Motor neuron (in vitro differentiated cells): ENCODE results near the gene LVRN. TPM values are rescaled to one million over a fixed set of nuclear protein-coding genes. Genes with fewer than 3 reads are reported as not detected.

Experiments
- ATAC-seq, 8 experiments: fragments of 200-7000 bp; cut with Tn5 transposase; replicated peaks in 6 of 8; 2 replicates each; pipeline ENCODE4 v1.8.0; 2021; ENCODE audit warnings: mild to moderate bottlenecking in 8 of 8, moderate library complexity in 8 of 8
- H3K27ac ChIP-seq, 2 donors: fragments of 250-450 bp; sonication (Bioruptor Pico); 2 replicates each; pipeline ENCODE4 v1.9.0; 2021; ENCODE audit warnings: antibody characterized with exemption in 2 of 2, mild to moderate bottlenecking in 2 of 2, moderate library complexity in 1 of 2
- H3K4me1 ChIP-seq, 2 donors: fragments of 250-450 bp; sonication (Bioruptor Pico); replicated peaks in 1 of 2; 2 replicates each; pipeline ENCODE4 v1.6.1; 2021; ENCODE audit warnings: antibody characterized with exemption in 2 of 2, mild to moderate bottlenecking in 2 of 2, moderate library complexity in 1 of 2
- H3K4me3 ChIP-seq, 5 donors: fragments of 250-450 bp; sonication (Bioruptor Pico); 2 replicates each; pipeline ENCODE4 v1.9.0; 2021; ENCODE audit warnings: antibody characterized with exemption in 5 of 5, mild to moderate bottlenecking in 5 of 5, moderate library complexity in 4 of 5
- WGBS, 10 experiments: fragments of 450-650 bp; shearing (Covaris generic); methylation state at CpG; one replicate each; pipeline ENCODE4 v1.0.0; 2022; 5-methylcytosine and 5-hydroxymethylcytosine counted together
- in situ Hi-C, 9 experiments: fragments of 400-800 bp; cut with MboI; loops; one replicate each; pipeline ENCODE4 v1.15.0; 2021; ENCODE audit warnings: low sequenced_read_pairs in 9 of 9, low pct_unique_long_range_greater_than_20kb in 2 of 9; ENCODE audit not compliant: unreplicated experiment in 9 of 9
- total RNA-seq, 8 experiments: library from RNA; unstranded; fragments of 300-600 nt; gene quantifications; 2 replicates each; pipeline versions ENCODE4 v1.2.3 to v1.2.4, GENCODE V29; 2022

LVRN gene
- total RNA-seq, 8 experiments from 2014 or later = 0.25 to 1.9 (median 0.73) TPM; not detected in 1

DNA sequence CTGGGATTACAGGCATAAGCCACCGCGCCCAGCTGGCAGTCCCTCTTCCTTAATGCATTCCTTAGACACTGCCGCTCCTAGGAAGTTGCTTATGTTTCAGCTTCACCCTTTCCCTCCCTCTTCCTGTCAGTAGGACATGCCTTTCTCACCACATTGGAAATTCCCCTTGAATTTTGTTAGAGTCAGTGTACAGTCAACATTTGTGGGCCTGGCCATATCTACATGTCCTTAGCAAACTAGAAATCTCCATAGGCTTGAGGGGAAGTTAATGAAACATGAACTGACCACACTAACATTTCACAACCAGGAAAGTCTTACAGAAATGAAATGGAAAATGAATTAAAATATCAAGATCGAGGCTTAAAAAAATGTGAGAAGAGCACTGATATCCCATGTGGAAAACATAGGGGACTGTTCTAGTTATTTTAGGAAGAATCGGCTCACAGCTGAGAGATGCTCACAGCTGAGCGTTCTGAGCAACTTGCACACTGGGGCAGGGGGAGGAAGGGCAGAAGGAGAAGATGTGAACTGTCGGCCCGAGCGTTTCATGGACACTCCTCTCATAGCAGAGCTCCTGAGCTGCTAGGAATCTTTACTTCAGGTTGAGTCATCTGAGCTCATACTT, 21.1 kb upstream of the LVRN start:
- peak in 3 of 8 experiments; percentile 98 to 99 (median 99) for ATAC-seq
- H3K4me1 ChIP-seq = no peaks in the 10 kb centered on the region
- 3 to 100% (median 67%) methylated on average over 1 to 7 of the region's 9 CpGs; no CpG with 5 or more reads in 2 of the 10 experiments for WGBS, 10 experiments
- in situ Hi-C loops = no loop called here
- H3K4me3 ChIP-seq = no peak overlapping the region
- H3K27ac ChIP-seq = no peak overlapping the region

DNA sequence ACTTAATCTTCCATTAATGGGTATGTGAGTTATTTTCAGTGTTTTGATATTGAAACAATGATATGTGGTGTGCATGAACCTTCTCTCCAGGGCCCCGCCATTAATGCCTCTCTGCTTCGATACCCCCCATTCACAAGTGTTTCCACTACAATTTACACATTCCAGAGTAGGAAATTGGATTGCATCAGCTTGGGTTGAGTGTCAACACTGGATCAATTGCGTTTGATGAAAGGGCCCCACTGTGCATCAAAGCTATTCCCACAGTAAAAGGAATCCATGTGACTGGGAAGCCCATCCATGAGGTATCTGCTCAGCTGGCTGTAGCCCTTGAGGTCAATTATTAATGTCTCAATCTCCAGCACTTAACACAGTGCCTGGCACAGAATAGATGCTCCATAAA, 17.8 kb upstream of the LVRN start:
- peak in 1 of 8 experiments; percentile 34 for ATAC-seq
- H3K4me3 ChIP-seq = no peak overlapping the region
- in situ Hi-C loops = no loop called here
- 20 to 100% (median 85%) methylated on average over 1 to 3 of the region's 3 CpGs; no CpG with 5 or more reads in 1 of the 10 experiments for WGBS, 10 experiments
- H3K27ac ChIP-seq = no peak overlapping the region
- H3K4me1 ChIP-seq = no peaks in the 10 kb centered on the region

DNA sequence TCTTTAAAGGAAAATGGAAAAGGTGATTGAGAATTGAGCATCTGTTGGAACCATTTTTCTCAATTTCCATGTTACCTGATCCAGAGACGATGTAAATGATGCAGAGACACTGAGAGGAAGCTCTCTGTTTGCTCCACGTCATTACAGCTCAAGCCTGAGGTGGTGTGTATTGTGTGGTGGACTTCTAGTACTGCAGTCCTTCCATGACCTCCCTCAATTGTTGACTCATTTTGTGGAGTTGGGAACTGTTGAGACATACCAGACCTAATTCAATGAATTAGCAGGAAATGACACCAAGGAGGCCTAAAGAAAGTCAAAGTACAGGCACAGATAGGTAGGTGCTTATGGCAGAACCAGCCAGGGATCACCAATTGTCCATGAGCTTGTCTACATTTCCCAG, 15.6 kb upstream of the LVRN start:
- in situ Hi-C loops = no loop called here
- 60 to 100% (median 80%) methylated on average over 1 to 2 of the region's 2 CpGs; no CpG with 5 or more reads in 5 of the 10 experiments for WGBS, 10 experiments
- ATAC-seq = no peak

DNA sequence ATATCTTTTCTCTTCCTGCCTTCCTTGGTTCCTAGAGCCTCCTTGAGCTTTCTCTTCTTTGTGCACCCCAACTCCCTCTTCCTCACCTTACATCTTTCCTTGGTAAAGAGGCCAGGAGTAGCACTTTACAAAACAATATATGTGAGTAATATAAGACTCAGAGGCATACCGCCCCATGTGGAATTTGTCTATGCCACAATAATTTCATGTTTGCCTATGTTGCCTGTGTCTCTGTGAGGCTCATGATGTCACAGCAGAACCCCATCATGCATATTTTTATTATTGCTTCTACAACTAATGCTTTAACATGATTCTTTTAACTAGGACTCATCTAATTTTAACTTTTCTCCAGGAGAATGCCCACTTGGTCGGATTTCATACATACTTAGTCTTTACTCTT, 15.0 kb upstream of the LVRN start:
- no peak for ATAC-seq
- Histone ChIP-seq H3K4me3 (no peak overlapping the region), H3K4me1 (no peaks in the 10 kb centered on the region), H3K27ac (no peak overlapping the region)
- in situ Hi-C loops = no loop called here
- WGBS, 10 experiments = 18 to 90% (median 82%) methylated on average over 1 to 2 of the region's 2 CpGs; no CpG with 5 or more reads in 1 of the 10 experiments

More for the DNA sequence above, 15.6 kb upstream of the LVRN start:
- no peak overlapping the region for H3K27ac ChIP-seq
- no peak overlapping the region for H3K4me3 ChIP-seq
- no peaks in the 10 kb centered on the region for H3K4me1 ChIP-seq

DNA sequence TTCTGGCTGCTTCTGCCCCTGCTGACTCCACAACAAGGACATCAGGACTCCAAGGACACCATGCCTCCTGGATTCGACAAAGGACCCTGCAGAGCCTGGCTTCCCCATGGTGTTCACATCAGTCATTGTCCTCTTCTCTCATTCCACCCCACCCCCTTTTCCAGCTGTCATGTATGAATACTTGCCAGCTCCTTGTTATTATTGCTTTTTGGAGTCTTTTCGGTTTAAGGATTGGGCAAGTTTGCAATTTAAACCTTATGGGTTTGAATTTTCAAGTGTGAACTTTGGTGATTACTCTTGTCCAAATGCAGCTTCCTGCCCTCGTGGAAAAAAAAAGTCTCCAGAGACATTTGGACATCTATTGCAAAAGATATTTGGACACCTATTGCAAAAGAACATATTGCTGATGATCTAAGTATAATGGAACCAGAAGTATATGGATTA, 14.2 kb upstream of the LVRN start:
- no peak for ATAC-seq
- WGBS, 10 experiments = 0 to 100% (median 35%) methylated on average over 1 to 2 of the region's 3 CpGs; no CpG with 5 or more reads in 1 of the 10 experiments
- Histone ChIP-seq H3K27ac (no peak overlapping the region), H3K4me3 (no peak overlapping the region), H3K4me1 (no peaks in the 10 kb centered on the region)
- in situ Hi-C loops = no loop called here

DNA sequence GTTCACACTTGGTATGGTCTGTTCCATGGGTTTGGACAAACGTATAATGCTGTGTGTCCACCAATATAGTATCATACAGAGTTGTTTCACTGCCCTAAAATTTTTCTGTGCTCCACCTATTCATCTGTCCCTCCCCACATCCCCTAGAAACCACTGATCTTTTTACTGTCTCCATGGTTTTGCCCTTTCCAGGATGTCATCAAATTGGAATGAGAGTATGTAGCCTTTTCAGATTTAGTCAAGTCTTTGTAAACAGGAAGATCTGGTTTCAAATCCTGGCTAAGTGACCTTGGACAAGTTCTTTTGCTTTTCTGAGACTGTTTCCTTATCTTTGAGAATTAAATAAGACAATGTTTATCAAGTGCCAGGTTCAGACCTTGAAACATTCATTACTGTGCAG, 13.2 kb upstream of the LVRN start:
- in situ Hi-C loops = no loop called here
- 33 to 88% (median 73%) methylated on average over 1 of the region's 1 CpG; no CpG with 5 or more reads in 4 of the 10 experiments for WGBS, 10 experiments
- no peak for ATAC-seq
- no peak overlapping the region for H3K27ac ChIP-seq
- no peaks in the 10 kb centered on the region for H3K4me1 ChIP-seq
- no peak overlapping the region for H3K4me3 ChIP-seq

DNA sequence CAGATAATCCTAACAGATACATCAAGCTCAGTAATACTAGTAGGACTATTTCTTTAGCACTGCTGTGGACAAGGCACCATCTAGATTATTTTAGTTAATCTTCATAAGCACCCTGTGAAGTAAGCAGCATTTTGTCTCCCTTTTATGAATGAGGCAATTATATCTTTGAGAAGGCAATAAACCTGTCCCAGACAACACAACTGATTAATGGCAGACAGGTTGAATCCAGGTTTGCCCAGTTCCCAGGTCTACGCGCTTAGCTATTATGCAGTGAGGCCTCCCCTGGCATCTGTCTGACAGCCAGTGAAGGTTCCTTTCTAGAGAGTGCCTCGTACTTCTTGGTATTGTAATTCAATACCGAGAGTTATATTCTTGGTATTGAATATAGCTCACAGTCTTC, 9.7 kb upstream of the LVRN start:
- H3K27ac ChIP-seq = no peak overlapping the region
- H3K4me3 ChIP-seq = no peak overlapping the region
- WGBS, 10 experiments = 0 to 86% (median 38%) methylated on average over 1 to 4 of the region's 4 CpGs; no CpG with 5 or more reads in 1 of the 10 experiments
- H3K4me1 ChIP-seq = no peaks in the 10 kb centered on the region
- in situ Hi-C loops = no loop called here
- ATAC-seq = peak in 5 of 8 experiments; percentile 50 to 95 (median 72)

DNA sequence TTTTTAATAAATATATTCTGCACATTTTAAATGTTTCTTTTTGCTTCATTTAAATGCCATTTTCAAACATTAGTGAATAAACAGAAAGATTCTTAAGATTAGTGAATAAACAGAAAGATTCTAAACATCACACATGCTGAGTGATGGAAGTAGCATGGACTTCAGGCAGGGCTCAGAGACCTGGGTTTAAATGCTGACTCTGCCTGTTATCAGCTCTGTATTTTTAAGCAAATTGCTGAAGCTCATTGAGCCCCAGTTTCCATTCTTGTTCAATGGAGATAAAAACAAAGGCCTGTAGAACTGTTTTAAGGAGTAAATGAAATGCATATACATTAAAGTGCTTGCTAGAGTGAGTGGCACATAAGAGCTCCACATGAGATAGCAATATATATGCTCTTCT, 8.1 kb upstream of the LVRN start:
- no peaks in the 10 kb centered on the region for H3K4me1 ChIP-seq
- H3K4me3 ChIP-seq = no peak overlapping the region
- no peak for ATAC-seq
- in situ Hi-C loops = no loop called here
- no peak overlapping the region for H3K27ac ChIP-seq

DNA sequence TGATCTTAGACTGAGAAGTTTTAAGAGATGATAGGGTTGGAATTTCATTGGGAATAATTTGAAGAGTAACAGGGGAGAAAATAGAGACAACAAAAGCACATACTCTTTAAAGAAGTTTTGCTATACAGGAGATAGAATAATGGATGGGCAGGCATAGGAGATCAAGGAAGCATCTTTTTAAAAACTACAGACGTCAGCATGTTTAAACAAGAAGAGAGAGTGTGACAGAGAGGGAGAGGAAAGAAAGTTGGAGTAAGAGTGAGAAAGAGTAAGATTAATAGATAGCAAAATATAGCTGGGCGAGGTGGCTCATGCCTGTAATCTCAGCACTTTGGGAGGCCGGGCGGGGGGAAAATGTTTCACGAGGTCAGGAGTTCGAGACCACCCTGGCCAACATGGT, 5.3 kb upstream of the LVRN start:
- in situ Hi-C loops = no loop called here
- 50 to 95% (median 88%) methylated on average over 1 to 6 of the region's 6 CpGs for WGBS, 10 experiments
- no peak for ATAC-seq

DNA sequence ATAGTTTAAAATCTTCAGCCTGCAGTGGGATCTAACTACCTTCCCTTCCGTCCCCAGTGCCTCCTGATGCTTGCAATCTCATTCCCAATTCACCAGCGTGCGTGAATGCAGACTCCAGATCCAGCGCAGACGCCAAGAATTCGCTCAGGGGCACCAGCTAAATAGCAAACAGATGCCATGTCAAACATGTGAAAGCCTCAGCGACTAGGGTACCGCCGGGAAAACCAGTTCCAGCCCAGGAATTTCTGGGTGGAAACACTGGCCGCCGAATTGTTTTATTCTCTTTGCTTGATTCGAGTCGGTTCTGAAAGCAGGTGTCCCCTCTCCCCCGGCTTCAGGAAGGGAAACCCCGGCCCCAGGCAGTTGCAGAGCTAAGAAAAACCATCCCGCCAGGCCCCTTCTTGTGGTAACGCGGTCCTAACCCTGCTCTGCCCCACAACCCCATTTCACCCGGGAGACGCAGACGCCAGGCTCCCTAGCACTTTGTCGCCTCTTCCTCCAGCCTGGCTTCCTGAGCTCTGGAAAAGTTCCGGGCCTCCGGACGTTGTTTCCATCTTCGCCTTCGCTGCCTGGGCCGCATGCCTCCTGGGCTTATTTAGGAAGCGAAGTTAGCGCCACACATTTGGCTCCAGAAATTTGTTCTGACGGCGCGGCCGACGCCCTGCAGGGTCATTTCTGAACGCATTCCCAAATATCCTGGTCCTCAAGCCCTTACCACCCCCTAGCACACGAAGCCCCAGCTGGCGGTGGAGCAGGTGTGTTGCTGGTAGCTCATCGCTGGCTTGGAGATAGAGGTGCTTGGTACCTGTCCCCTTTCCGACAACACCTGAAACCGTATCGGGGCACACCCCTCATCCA, 665 bp upstream of the LVRN start:
- WGBS, 10 experiments = 0 to 33% (median 20%) methylated on average over 1 to 13 of the region's 42 CpGs; no CpG with 5 or more reads in 2 of the 10 experiments
- Histone ChIP-seq H3K4me3 (no peak overlapping the region), H3K4me1 (no peaks in the 10 kb centered on the region), H3K27ac (no peak overlapping the region)
- peak in 3 of 8 experiments; percentile 24 to 77 (median 68) for ATAC-seq
- in situ Hi-C loops = no loop called here

More for the DNA sequence above, 5.3 kb upstream of the LVRN start:
- Histone ChIP-seq H3K4me3 (no peak overlapping the region), H3K4me1 (no peaks in the 10 kb centered on the region), H3K27ac (no peak overlapping the region)

DNA sequence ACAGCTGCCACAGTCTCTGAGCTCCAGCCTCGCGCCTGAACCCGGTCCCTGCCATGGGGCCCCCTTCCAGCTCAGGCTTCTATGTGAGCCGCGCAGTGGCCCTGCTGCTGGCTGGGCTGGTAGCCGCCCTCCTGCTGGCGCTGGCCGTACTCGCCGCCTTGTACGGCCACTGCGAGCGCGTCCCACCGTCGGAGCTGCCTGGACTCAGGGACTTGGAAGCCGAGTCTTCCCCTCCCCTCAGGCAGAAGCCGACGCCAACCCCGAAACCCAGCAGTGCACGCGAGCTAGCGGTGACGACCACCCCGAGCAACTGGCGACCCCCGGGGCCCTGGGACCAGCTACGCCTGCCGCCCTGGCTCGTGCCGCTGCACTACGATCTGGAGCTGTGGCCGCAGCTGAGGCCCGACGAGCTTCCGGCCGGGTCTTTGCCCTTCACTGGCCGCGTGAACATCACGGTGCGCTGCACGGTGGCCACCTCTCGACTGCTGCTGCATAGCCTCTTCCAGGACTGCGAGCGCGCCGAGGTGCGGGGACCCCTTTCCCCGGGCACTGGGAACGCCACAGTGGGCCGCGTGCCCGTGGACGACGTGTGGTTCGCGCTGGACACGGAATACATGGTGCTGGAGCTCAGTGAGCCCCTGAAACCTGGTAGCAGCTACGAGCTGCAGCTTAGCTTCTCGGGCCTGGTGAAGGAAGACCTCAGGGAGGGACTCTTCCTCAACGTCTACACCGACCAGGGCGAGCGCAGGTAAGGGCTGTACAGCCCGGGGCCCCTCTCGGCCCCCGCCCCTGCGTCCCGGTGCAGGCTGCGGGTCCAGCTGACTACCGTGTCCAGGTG, 509 bp downstream of the LVRN start:
- H3K4me3 ChIP-seq = peak overlapping the region; percentile 23 to 42 (median 27)
- WGBS, 10 experiments = 4 to 22% (median 9%) methylated on average over 4 to 31 of the region's 71 CpGs; no CpG with 5 or more reads in 4 of the 10 experiments
- no peak overlapping the region for H3K27ac ChIP-seq
- ATAC-seq = peak; percentile 66 to 90 (median 79)
- H3K4me1 ChIP-seq = no peaks in the 10 kb centered on the region
- in situ Hi-C loops = no loop called here

DNA sequence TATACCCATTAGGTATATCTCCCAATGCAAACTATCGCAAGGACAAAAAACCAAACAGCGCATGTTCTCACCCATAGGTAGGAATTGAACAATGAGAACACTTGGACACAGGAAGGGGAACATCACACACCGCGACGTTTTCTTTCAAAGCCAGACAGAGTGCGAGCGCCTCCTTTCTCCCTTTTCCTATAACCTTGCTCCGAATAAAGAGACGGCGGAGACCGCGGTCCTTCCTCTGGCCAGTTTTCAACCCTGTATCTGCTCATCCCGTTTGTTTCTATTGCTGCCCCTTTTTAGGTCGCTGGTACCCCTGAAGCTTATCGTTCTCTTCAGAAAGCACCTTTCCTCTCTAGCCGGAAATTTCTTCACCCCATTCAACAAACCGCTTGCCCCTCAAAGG, 1.3 kb downstream of the LVRN start:
- in situ Hi-C loops = no loop called here
- H3K4me3 ChIP-seq = no peak overlapping the region

DNA sequence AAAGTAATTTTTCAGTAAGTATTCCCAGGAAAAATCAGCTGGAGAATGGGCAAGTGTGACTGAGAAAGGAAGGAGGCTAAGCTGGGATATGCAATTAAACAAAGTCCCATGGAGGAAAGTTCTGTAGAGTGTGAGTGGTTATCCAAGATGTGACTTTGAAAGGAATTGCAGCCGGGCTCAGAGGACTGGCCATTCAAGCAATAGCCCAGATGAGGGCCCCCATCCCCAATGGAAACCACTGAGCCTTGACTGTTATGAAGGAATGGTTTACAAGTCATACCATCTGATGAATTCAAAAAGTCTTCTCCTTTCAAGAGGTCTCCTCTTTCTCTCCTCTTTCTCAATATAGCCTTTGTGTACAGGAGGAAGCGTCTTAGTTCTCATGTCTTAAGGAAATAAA, 6.5 kb downstream of the LVRN start:
- in situ Hi-C loops = no loop called here
- no peak overlapping the region for H3K4me3 ChIP-seq
- ATAC-seq = no peak
- H3K4me1 ChIP-seq = no peaks in the 10 kb centered on the region
- WGBS, 10 experiments = 25 to 100% (median 91%) methylated on average over 1 to 2 of the region's 2 CpGs
- no peak overlapping the region for H3K27ac ChIP-seq

More for the DNA sequence above, 1.3 kb downstream of the LVRN start:
- no peak overlapping the region for H3K27ac ChIP-seq
- WGBS, 10 experiments = 19 to 90% (median 54%) methylated on average over 2 to 17 of the region's 17 CpGs; no CpG with 5 or more reads in 2 of the 10 experiments
- no peak for ATAC-seq
- no peaks in the 10 kb centered on the region for H3K4me1 ChIP-seq
